ENCODE results near the gene CD7. TPM values are rescaled to one million over a fixed set of nuclear protein-coding genes. Genes with fewer than 3 reads are reported as not detected.

The CD7 gene
- total RNA-seq, 1 donor from 2014 or later = 0.83 TPM

- H3K27ac Mint-ChIP-seq = no peak overlapping the region
- H3K36me3 Mint-ChIP-seq = no peaks in the 10 kb centered on the region
- no peak overlapping the region for H3K4me3 Mint-ChIP-seq
- H3K27me3 Mint-ChIP-seq (ENCODE audit: low read depth) = no peaks in the 10 kb centered on the region
- H3K9me3 Mint-ChIP-seq = peaks cover 5% of the 10 kb centered on the region
- no peak for DNase-seq (ENCODE audit: low spot score in 2 of 2, unreplicated experiment in 2 of 2)
- peaks cover 17% of the 10 kb centered on the region for H3K4me1 Mint-ChIP-seq
- no peak for TF ChIP-seq CTCF (IDR thresholded peaks at IDR 0.05; ENCODE audit: unreplicated experiment)
Measured at GRCh38 chr17:82287013-82287867, 30.2 kb downstream of the CD7 start.

GRCh38 chr17:82285141-82285540 is 32.3 kb downstream of the CD7 start:
- no peak for DNase-seq (ENCODE audit: low spot score in 2 of 2, unreplicated experiment in 2 of 2)
- H3K27ac Mint-ChIP-seq = peak overlapping the region; percentile 17
- peaks cover 17% of the 10 kb centered on the region for H3K4me1 Mint-ChIP-seq
- no peak for TF ChIP-seq CTCF (IDR thresholded peaks at IDR 0.05; ENCODE audit: unreplicated experiment)
- H3K27me3 Mint-ChIP-seq (ENCODE audit: low read depth) = no peaks in the 10 kb centered on the region
- no peaks in the 10 kb centered on the region for H3K36me3 Mint-ChIP-seq
- H3K9me3 Mint-ChIP-seq = peaks cover 5% of the 10 kb centered on the region
- H3K4me3 Mint-ChIP-seq = no peak overlapping the region

GRCh38 chr17:82283208-82283749 is 34.1 kb downstream of the CD7 start:
- Mint-ChIP-seq H3K36me3 (no peaks in the 10 kb centered on the region), H3K4me3 (no peak overlapping the region), H3K9me3 (peaks cover 5% of the 10 kb centered on the region), H3K27ac (no peak overlapping the region), H3K4me1 (peaks cover 17% of the 10 kb centered on the region), H3K27me3 (ENCODE audit: low read depth) (no peaks in the 10 kb centered on the region)
- no peak for TF ChIP-seq CTCF (IDR thresholded peaks at IDR 0.05; ENCODE audit: unreplicated experiment)
- DNase-seq (ENCODE audit: low spot score in 2 of 2, unreplicated experiment in 2 of 2) = peak in 1 of 2 experiments; percentile 55

GRCh38 chr17:82282239-82283207 is 34.9 kb downstream of the CD7 start:
- peaks cover 14% of the 10 kb centered on the region for H3K4me1 Mint-ChIP-seq
- H3K36me3 Mint-ChIP-seq = no peaks in the 10 kb centered on the region
- no peak overlapping the region for H3K4me3 Mint-ChIP-seq
- DNase-seq (ENCODE audit: low spot score in 2 of 2, unreplicated experiment in 2 of 2) = no peak
- H3K27me3 Mint-ChIP-seq (ENCODE audit: low read depth) = no peaks in the 10 kb centered on the region
- no peak overlapping the region for H3K27ac Mint-ChIP-seq
- peaks cover 5% of the 10 kb centered on the region for H3K9me3 Mint-ChIP-seq
- TF ChIP-seq CTCF (IDR thresholded peaks at IDR 0.05; ENCODE audit: unreplicated experiment) = no peak

- Mint-ChIP-seq H3K27ac (no peak overlapping the region), H3K36me3 (peaks cover 5% of the 10 kb centered on the region), H3K27me3 (ENCODE audit: low read depth) (no peaks in the 10 kb centered on the region), H3K9me3 (no peaks in the 10 kb centered on the region), H3K4me1 (peaks cover 18% of the 10 kb centered on the region), H3K4me3 (no peak overlapping the region)
- DNase-seq (ENCODE audit: low spot score in 2 of 2, unreplicated experiment in 2 of 2) = no peak
- no peak for TF ChIP-seq CTCF (IDR thresholded peaks at IDR 0.05; ENCODE audit: unreplicated experiment)
Measured at GRCh38 chr17:82281502-82282238, 35.7 kb downstream of the CD7 start.

Data from mesothelial cell of epicardium (in vitro differentiated cells).